Chondrocyte (in vitro differentiated cells): ENCODE measurements around the gene CXorf49B. TPM values are rescaled to one million over a fixed set of nuclear protein-coding genes. Genes with fewer than 3 reads are reported as not detected.
A peak's percentile ranks its signal among the peaks of the same experiment; 100 is the strongest.

ENCODE experiments used
- DNase-seq: peaks from one replicate; pipeline ENCODE4 v3.0.0; 2021; ENCODE audit warnings: mixed read lengths, low spot score
- H3K27ac Mint-ChIP-seq: one replicate; pipeline ENCODE4 v1.8.0; 2021; ENCODE audit warnings: mild to moderate bottlenecking, moderate library complexity, mixed read lengths; ENCODE audit not compliant: unreplicated experiment
- H3K27me3 Mint-ChIP-seq: 2 replicates; pipeline ENCODE4 v1.8.0; 2021; ENCODE audit warnings: low read depth, mixed read lengths
- H3K36me3 Mint-ChIP-seq: 2 replicates; pipeline ENCODE4 v1.8.0; 2021; ENCODE audit warnings: low read depth, mixed read lengths
- H3K4me1 Mint-ChIP-seq: 2 replicates; pipeline ENCODE4 v1.8.0; 2021; ENCODE audit warnings: low read depth, mild to moderate bottlenecking, mixed read lengths
- H3K4me3 Mint-ChIP-seq: one replicate; pipeline ENCODE4 v1.8.0; 2021; ENCODE audit warnings: mild to moderate bottlenecking, moderate library complexity, mixed read lengths; ENCODE audit not compliant: unreplicated experiment
- H3K9me3 Mint-ChIP-seq: 2 replicates; pipeline ENCODE4 v1.8.0; 2021; ENCODE audit warnings: low read depth, mixed read lengths
- CTCF ChIP-seq: fragments of 200-600 bp; sonication (generic); IDR thresholded peaks from 2 replicates; pipeline ENCODE4 v1.5.0; 2021; ENCODE audit warnings: antibody characterized with exemption, mild to moderate bottlenecking, moderate library complexity
- total RNA-seq: library from RNA; stranded (reverse); gene quantifications from 3 replicates; pipeline ENCODE4 v1.2.1, GENCODE V29; 2021

CXorf49B gene
- total RNA-seq, 1 donor from 2014 or later: not detected

GRCh38 chrX:71815121-71815905, 52.2 kb downstream of the CXorf49B start:
- peak; percentile 37 for DNase-seq
- no peak overlapping the region for H3K4me3 Mint-ChIP-seq
- peaks cover 19% of the 10 kb centered on the region for H3K9me3 Mint-ChIP-seq
- H3K4me1 Mint-ChIP-seq: no peaks in the 10 kb centered on the region
- H3K27me3 Mint-ChIP-seq: peaks cover 8% of the 10 kb centered on the region
- H3K36me3 Mint-ChIP-seq: no peaks in the 10 kb centered on the region
- H3K27ac Mint-ChIP-seq: no peak overlapping the region
- no peak for TF ChIP-seq CTCF

- Mint-ChIP-seq H3K9me3 (peaks cover 20% of the 10 kb centered on the region), H3K36me3 (no peaks in the 10 kb centered on the region), H3K27ac (no peak overlapping the region), H3K4me3 (no peak overlapping the region), H3K4me1 (no peaks in the 10 kb centered on the region), H3K27me3 (peaks cover 8% of the 10 kb centered on the region)
- TF ChIP-seq CTCF: no peak
- DNase-seq: peak; percentile 40
Observed at GRCh38 chrX:71815906-71816156, 52.7 kb downstream of the CXorf49B start.

Other genes with a start within 250 kb of the CXorf49B start
- gene OGT, start 230.2 kb upstream of the CXorf49B start, total RNA-seq: 108 to 138 TPM (median 138 TPM) in 3 replicates
- gene GCNA, start 184.9 kb upstream of the CXorf49B start, total RNA-seq: 3.1 to 4.2 TPM (median 3.2 TPM) in 3 replicates
- gene CXCR3, start 144.8 kb upstream of the CXorf49B start, total RNA-seq: not detected in 3 replicates
- gene CXorf49, start 45.1 kb upstream of the CXorf49B start, total RNA-seq: not detected in 3 replicates
- gene NHSL2, start 147.5 kb downstream of the CXorf49B start, total RNA-seq: 2.1 to 2.2 TPM (median 2.1 TPM) in 3 replicates